HepG2 (cell line): Measurements from ENCODE around the gene ACTN4. TPM values are rescaled to one million over a fixed set of nuclear protein-coding genes. Genes with fewer than 3 reads are reported as not detected.
A peak's percentile ranks its signal among the peaks of the same experiment; 100 is the strongest.

Source experiments
- ATF7-NPFF ChIP-seq: sonication (generic); formaldehyde crosslinking; IDR thresholded peaks from 2 replicates; pipeline ENCODE4 v1.8.1; 2023; ENCODE audit warnings: mild to moderate bottlenecking, low read depth, missing genetic modification reagents, moderate library complexity
- CCDC6 ChIP-seq: sonication (generic); formaldehyde crosslinking; IDR thresholded peaks from 2 replicates; pipeline ENCODE4 v1.8.1; 2022; ENCODE audit warnings: mild to moderate bottlenecking, missing genetic modification reagents, moderate library complexity
- E2F1 ChIP-seq: sonication (generic); formaldehyde crosslinking; IDR thresholded peaks from 2 replicates; pipeline ENCODE4 v1.5.0; 2020; ENCODE audit warnings: missing genetic modification reagents
- FOXK2 ChIP-seq: fragments of 450-650 bp; IDR thresholded peaks from 2 replicates; pipeline ENCODE4 v1.6.1; 2016
- GATAD2A ChIP-seq: IDR thresholded peaks from 2 replicates; pipeline ENCODE4 v1.6.1; 2016
- HNRNPUL1 ChIP-seq: fragments of 200-400 bp; formaldehyde crosslinking; IDR thresholded peaks from 2 replicates; pipeline ENCODE4 v1.6.1; 2017; ENCODE audit warnings: low read depth, mild to moderate bottlenecking, low read length, moderate library complexity
- IRX3 ChIP-seq: sonication (generic); formaldehyde crosslinking; IDR thresholded peaks from 2 replicates; pipeline ENCODE4 v1.8.1; 2023; ENCODE audit warnings: mild to moderate bottlenecking, low read depth, missing genetic modification reagents, borderline replicate concordance
- KLF16 ChIP-seq, 2 experiments: sonication (generic) in 1 of 2; formaldehyde crosslinking in 1 of 2; IDR thresholded peaks; 2 replicates each; pipeline versions ENCODE4 v1.6.1 to v1.8.0; 2016 to 2023; ENCODE audit warnings: missing genetic modification reagents in 2 of 2, missing compliant biosample characterization in 1 of 2
- MATR3 ChIP-seq: sonication (generic); formaldehyde crosslinking; IDR thresholded peaks from 2 replicates; pipeline ENCODE4 v1.4.0; 2020; ENCODE audit warnings: missing genetic modification reagents
- MAZ ChIP-seq, 2 experiments: sonication (generic) in 1 of 2; formaldehyde crosslinking in 1 of 2; IDR thresholded peaks; 2 replicates each; pipeline versions ENCODE4 v1.5.0 to v1.6.1; 2012 to 2020; ENCODE audit warnings: low read depth in 2 of 2, mild to moderate bottlenecking in 2 of 2, borderline replicate concordance in 1 of 2, improper control_type of control experiment in 1 of 2, low read length in 1 of 2, missing genetic modification reagents in 1 of 2, moderate library complexity in 1 of 2
- MYNN ChIP-seq: sonication (generic); formaldehyde crosslinking; IDR thresholded peaks from 2 replicates; pipeline ENCODE4 v1.4.0; 2020; ENCODE audit warnings: mild to moderate bottlenecking, low read depth, missing genetic modification reagents
- PATZ1 ChIP-seq: sonication (generic); formaldehyde crosslinking; IDR thresholded peaks from 2 replicates; pipeline ENCODE4 v1.4.0; 2020; ENCODE audit warnings: missing genetic modification reagents
- PHB2 ChIP-seq: fragments of 450-650 bp; IDR thresholded peaks from 2 replicates; pipeline ENCODE4 v1.6.1; 2018; ENCODE audit not compliant: partially characterized antibody
- RXRA ChIP-seq: sonication (generic); formaldehyde crosslinking; IDR thresholded peaks from 2 replicates; pipeline ENCODE4 v1.5.1; 2020; ENCODE audit warnings: missing genetic modification reagents
- RXRB ChIP-seq: IDR thresholded peaks from 2 replicates; pipeline ENCODE4 v1.6.1; 2016; ENCODE audit warnings: borderline replicate concordance, missing genetic modification reagents, missing compliant biosample characterization
- SETDB1 ChIP-seq: sonication (generic); formaldehyde crosslinking; IDR thresholded peaks from 2 replicates; pipeline ENCODE4 v1.5.1; 2020; ENCODE audit warnings: missing genetic modification reagents, mild to moderate bottlenecking, borderline replicate concordance
- SKI ChIP-seq: fragments of 450-650 bp; IDR thresholded peaks from one replicate; pipeline ENCODE4 v1.6.1; 2018; ENCODE audit warnings: mild to moderate bottlenecking; ENCODE audit not compliant: partially characterized antibody
- SMARCE1 ChIP-seq: fragments of 450-650 bp; IDR thresholded peaks from 2 replicates; pipeline ENCODE4 v1.6.1; 2017; ENCODE audit warnings: borderline replicate concordance
- TCF7 ChIP-seq: sonication (generic); IDR thresholded peaks from 2 replicates; pipeline ENCODE4 v1.6.1; 2016; ENCODE audit warnings: antibody characterized with exemption, low read depth
- TGIF2 ChIP-seq: IDR thresholded peaks from 2 replicates; pipeline ENCODE4 v1.6.1; 2016; ENCODE audit warnings: control low read depth, missing compliant biosample characterization
- ZBTB25 ChIP-seq: IDR thresholded peaks from 2 replicates; pipeline ENCODE4 v1.6.1; 2018; ENCODE audit warnings: missing genetic modification reagents
- ZBTB26 ChIP-seq: IDR thresholded peaks from 2 replicates; pipeline ENCODE4 v1.6.1; 2016; ENCODE audit warnings: missing compliant biosample characterization, missing genetic modification reagents, borderline replicate concordance
- ZIK1 ChIP-seq: sonication (generic); formaldehyde crosslinking; IDR thresholded peaks from 2 replicates; pipeline ENCODE4 v1.5.0; 2020; ENCODE audit warnings: mild to moderate bottlenecking, low read depth, missing genetic modification reagents, borderline replicate concordance
- ZNF256 ChIP-seq: sonication (generic); formaldehyde crosslinking; conservative IDR thresholded peaks from 2 replicates; pipeline ENCODE4 v1.4.0; 2020; ENCODE audit warnings: missing genetic modification reagents
- ZNF616 ChIP-seq: sonication (generic); formaldehyde crosslinking; IDR thresholded peaks from 2 replicates; pipeline ENCODE4 v1.5.0; 2020; ENCODE audit warnings: low read depth, mild to moderate bottlenecking, missing genetic modification reagents
- ZNF672 ChIP-seq: sonication (generic); formaldehyde crosslinking; IDR thresholded peaks from 2 replicates; pipeline ENCODE4 v1.8.1; 2022; ENCODE audit warnings: missing genetic modification reagents
- ZNF709 ChIP-seq: sonication (generic); formaldehyde crosslinking; IDR thresholded peaks from 2 replicates; pipeline ENCODE4 v1.5.0; 2020; ENCODE audit warnings: mild to moderate bottlenecking, missing genetic modification reagents
- ZNF761 ChIP-seq: sonication (generic); formaldehyde crosslinking; conservative IDR thresholded peaks from 2 replicates; pipeline ENCODE4 v1.4.0; 2020; ENCODE audit warnings: mild to moderate bottlenecking, missing genetic modification reagents
- polyA plus RNA-seq, 8 experiments: library from polyadenylated mRNA; depleted of rRNA in 3 of 8; stranded (reverse) in 7 of 8; unstranded in 1 of 8; fragments of >200 nt; fragmentation: Illumina TruSeq in 4 of 8; extraction: Trizol in 4 of 8; gene quantifications; 2 replicates each; pipeline versions ENCODE4 v1.2.1 to v1.2.3, GENCODE V29; 2011 to 2016; ENCODE audit warnings: low read depth in 4 of 8, missing spikeins in 1 of 8, mixed read lengths in 1 of 8; ENCODE audit not compliant: insufficient read depth in 1 of 8
- total RNA-seq, 5 experiments: library from RNA; depleted of rRNA; stranded (reverse); fragments of >200 nt; fragmentation: Illumina TruSeq; extraction: Trizol; gene quantifications; 2 replicates each; pipeline ENCODE4 v1.2.3, GENCODE V29; 2016; ENCODE audit warnings: low read depth in 1 of 5

Gene ACTN4
- total and polyA plus RNA-seq, 2 of the 13 experiments (the other 11 are each of a cell fraction or from before 2014, with no cell fraction given): 171 to 192 TPM

GRCh38 chr19:38670921-38671398, 23.5 kb downstream of the ACTN4 start (continued):
- TF ChIP-seq RXRA: no peak
- TF ChIP-seq SETDB1 (CRISPR knock-in tag): no peak
- TF ChIP-seq KLF16 (CRISPR knock-in tag; IDR thresholded peaks at IDR 0.05): no peak
- TF ChIP-seq ZNF709: no peak
- no peak for TF ChIP-seq ZBTB25 (CRISPR knock-in tag)
- TF ChIP-seq ZNF616 (CRISPR knock-in tag): no peak
- TF ChIP-seq TCF7: no peak
- no peak for TF ChIP-seq ZNF761 (CRISPR knock-in tag)
- TF ChIP-seq HNRNPUL1: no peak
- TF ChIP-seq MYNN (CRISPR knock-in tag): no peak
- TF ChIP-seq IRX3 (CRISPR knock-in tag): no peak
- TF ChIP-seq ZIK1: no peak
- TF ChIP-seq E2F1 (CRISPR knock-in tag): no peak
- TF ChIP-seq ZNF672 (CRISPR knock-in tag): no peak
- TF ChIP-seq GATAD2A (CRISPR knock-in tag): peak; percentile 61
- no peak for TF ChIP-seq MAZ (IDR thresholded peaks at IDR 0.05; ENCODE audit: borderline replicate concordance, low read depth, low read length)
- TF ChIP-seq MAZ (CRISPR knock-in tag; IDR thresholded peaks at IDR 0.05; ENCODE audit: low read depth): no peak
- peak; percentile 56; the same call in 1 of the 2 replicates for TF ChIP-seq TGIF2 (CRISPR knock-in tag)
- 0 out of 2 replicates have a peak, but pooled peaks have one; percentile 20 for TF ChIP-seq PATZ1 (CRISPR knock-in tag)
- no peak for TF ChIP-seq PHB2
- TF ChIP-seq SKI: no peak
- no peak for TF ChIP-seq MATR3
- TF ChIP-seq RXRB (CRISPR knock-in tag): peak; percentile 17; the same call in 1 of the 2 replicates
- TF ChIP-seq ZNF256 (CRISPR knock-in tag): no peak
- no peak for TF ChIP-seq ATF7-NPFF (CRISPR knock-in tag)
- TF ChIP-seq CCDC6: no peak
- TF ChIP-seq ZBTB26 (CRISPR knock-in tag): no peak
- no peak for TF ChIP-seq SMARCE1
- TF ChIP-seq FOXK2: no peak
